B cell (primary cell): ENCODE measurements around the gene CACNA2D3. TPM values are rescaled to one million over a fixed set of nuclear protein-coding genes. Genes with fewer than 3 reads are reported as not detected.

ENCODE experiments used
- ATAC-seq: fragments of 200-7000 bp; cut with Tn5 transposase; one replicate; pipeline ENCODE4 v1.10.0; 2021; ENCODE audit warnings: low read depth, mild to moderate bottlenecking, moderate number of reproducible peaks, moderate library complexity
- CTCF ChIA-PET: fragments of 350-600 bp; sonication (Branson Sonifier 250); formaldehyde crosslinking; loops from one replicate; lab custom pipeline; 2021; ENCODE audit warnings: antibody characterized with exemption, inconsistent platforms; lab: Charles Lee
- POLR2A ChIA-PET: fragments of 350-600 bp; sonication (Branson Sonifier 250); formaldehyde crosslinking; loops from one replicate; lab custom pipeline; 2021; ENCODE audit warnings: antibody characterized with exemption; lab: Charles Lee
- DNase-seq: peaks from one replicate; pipeline ENCODE4 v3.0.0; 2013
- H2AFZ ChIP-seq: 2 replicates; pipeline ENCODE4 v1.6.1; 2012; ENCODE audit warnings: mild to moderate bottlenecking, low read depth, low read length; ENCODE audit not compliant: insufficient read depth, poor library complexity, severe bottlenecking
- H3K27ac ChIP-seq, 2 donors: 1 replicate in 1 of 2; 2 replicates in 1 of 2; pipeline ENCODE4 v1.5.1; 2012 to 2013; ENCODE audit warnings: low read length in 2 of 2, mild to moderate bottlenecking in 2 of 2, moderate library complexity in 1 of 2
- H3K27me3 ChIP-seq, 4 experiments: fragments of 200-600 bp in 1 of 4; sonication (generic) in 1 of 4; replicated peaks in 1 of 4; 1 replicate in 2 of 4; 2 replicates in 2 of 4; pipeline versions ENCODE4 v1.6.1 to v1.7.0; 2013 to 2016; ENCODE audit warnings: low read length in 3 of 4, mild to moderate bottlenecking in 2 of 4, mixed read lengths in 1 of 4, moderate library complexity in 1 of 4; ENCODE audit not compliant: insufficient read depth in 4 of 4, control insufficient read depth in 3 of 4; ENCODE audit errors: control extremely low read depth in 1 of 4
- H3K36me3 ChIP-seq, 2 experiments: replicated peaks in 1 of 2; 1 replicate in 1 of 2; 2 replicates in 1 of 2; pipeline versions ENCODE4 v1.6.1 to v1.7.1; 2013; ENCODE audit warnings: low read length in 1 of 2; ENCODE audit not compliant: insufficient read depth in 2 of 2, control insufficient read depth in 1 of 2; ENCODE audit errors: control extremely low read depth in 1 of 2, extremely low read depth in 1 of 2
- H3K4me1 ChIP-seq, 2 donors: fragments of 200-600 bp in 1 of 2; sonication (generic) in 1 of 2; 1 replicate in 1 of 2; 2 replicates in 1 of 2; pipeline versions ENCODE4 v1.5.1 to v1.6.1; 2013 to 2017; ENCODE audit warnings: low read length in 2 of 2; ENCODE audit not compliant: control insufficient read depth in 2 of 2, insufficient read depth in 2 of 2
- H3K4me2 ChIP-seq: replicated peaks from 2 replicates; pipeline ENCODE3; 2012; ENCODE audit warnings: mild to moderate bottlenecking, low read depth, low read length; ENCODE audit not compliant: poor library complexity, severe bottlenecking
- H3K4me3 ChIP-seq, 5 experiments: fragments of 200-600 bp in 1 of 5; sonication (generic) in 1 of 5; 1 replicate in 3 of 5; 2 replicates in 2 of 5; pipeline versions ENCODE4 v1.5.1 to v1.7.0; 2011 to 2016; ENCODE audit warnings: low read length in 4 of 5, mild to moderate bottlenecking in 4 of 5, low read depth in 2 of 5, control low read depth in 1 of 5, moderate library complexity in 1 of 5; ENCODE audit not compliant: insufficient read depth in 1 of 5; ENCODE audit errors: control extremely low read depth in 1 of 5, extremely low read depth in 1 of 5
- H3K79me2 ChIP-seq: fragments of 200-600 bp; sonication (generic); one replicate; pipeline ENCODE4 v1.6.0; 2016; ENCODE audit warnings: low read length; ENCODE audit not compliant: control insufficient read depth, insufficient read depth
- H3K9ac ChIP-seq: fragments of 200-600 bp; sonication (generic); 2 replicates; pipeline ENCODE4 v1.6.1; 2017; ENCODE audit warnings: mild to moderate bottlenecking, low read length, moderate library complexity
- H3K9me3 ChIP-seq, 3 donors: one replicate each; pipeline versions ENCODE4 v1.6.1 to v1.7.1; 2013; ENCODE audit warnings: low read length in 2 of 3; ENCODE audit not compliant: control insufficient read depth in 2 of 3, insufficient read depth in 1 of 3; ENCODE audit errors: control extremely low read depth in 1 of 3
- H4K20me1 ChIP-seq: 2 replicates; pipeline ENCODE4 v1.6.0; 2012; ENCODE audit warnings: mild to moderate bottlenecking, low read length; ENCODE audit not compliant: insufficient read depth, control insufficient read depth, poor library complexity, severe bottlenecking
- H3K27ac Mint-ChIP-seq: one replicate; pipeline ENCODE4 v1.8.0; 2021; ENCODE audit warnings: mixed read lengths
- H3K27me3 Mint-ChIP-seq: one replicate; pipeline ENCODE4 v1.8.0; 2021; ENCODE audit warnings: mixed read lengths
- H3K4me1 Mint-ChIP-seq: one replicate; pipeline ENCODE4 v1.8.0; 2021; ENCODE audit warnings: mixed read lengths
- H3K4me3 Mint-ChIP-seq: one replicate; pipeline ENCODE4 v1.8.0; 2021; ENCODE audit warnings: mixed read lengths
- H3K9me3 Mint-ChIP-seq: one replicate; pipeline ENCODE4 v1.8.0; 2022; ENCODE audit warnings: mixed read lengths; ENCODE audit not compliant: insufficient read depth
- EZH2 ChIP-seq: IDR thresholded peaks from 2 replicates; pipeline ENCODE4 v1.6.1; 2012; ENCODE audit warnings: borderline replicate concordance, low read depth, mild to moderate bottlenecking, moderate library complexity, low read length; ENCODE audit not compliant: insufficient read depth, poor library complexity, severe bottlenecking
- WGBS: methylation state at CpG from one replicate; pipeline ENCODE4 v1.1.5; 2013; ENCODE audit warnings: missing lambda C conversion rate; ENCODE audit not compliant: insufficient coverage; 5-methylcytosine and 5-hydroxymethylcytosine counted together
- intact Hi-C: fragments of 100-400 bp; cut with micrococcal nuclease; formaldehyde crosslinking; loops from one replicate; pipeline ENCODE4 v1.10.0; 2022
- polyA plus RNA-seq: library from polyadenylated mRNA; depleted of rRNA; stranded (reverse); fragments of >200 nt; gene quantifications from 2 replicates; pipeline ENCODE4 v1.2.3, GENCODE V29; 2012
- total RNA-seq, 2 donors: library from RNA; stranded (reverse); fragments of 120-200 nt in 1 of 2; gene quantifications; 1 replicate in 1 of 2; 2 replicates in 1 of 2; pipeline versions ENCODE4 v1.2.3 to v1.2.4, GENCODE V29; 2013 to 2022
- TF ChIP-seq, protein P1 (sequence below): fragments of 200-600 bp; IDR thresholded peaks from one replicate; pipeline ENCODE4 v1.8.0; 2022; ENCODE audit warnings: antibody characterized with exemption, mild to moderate bottlenecking

The CACNA2D3 gene
- total and polyA plus RNA-seq, 2 donors (not counting 1 experiment from before 2014, with no cell fraction given): not detected

DNA sequence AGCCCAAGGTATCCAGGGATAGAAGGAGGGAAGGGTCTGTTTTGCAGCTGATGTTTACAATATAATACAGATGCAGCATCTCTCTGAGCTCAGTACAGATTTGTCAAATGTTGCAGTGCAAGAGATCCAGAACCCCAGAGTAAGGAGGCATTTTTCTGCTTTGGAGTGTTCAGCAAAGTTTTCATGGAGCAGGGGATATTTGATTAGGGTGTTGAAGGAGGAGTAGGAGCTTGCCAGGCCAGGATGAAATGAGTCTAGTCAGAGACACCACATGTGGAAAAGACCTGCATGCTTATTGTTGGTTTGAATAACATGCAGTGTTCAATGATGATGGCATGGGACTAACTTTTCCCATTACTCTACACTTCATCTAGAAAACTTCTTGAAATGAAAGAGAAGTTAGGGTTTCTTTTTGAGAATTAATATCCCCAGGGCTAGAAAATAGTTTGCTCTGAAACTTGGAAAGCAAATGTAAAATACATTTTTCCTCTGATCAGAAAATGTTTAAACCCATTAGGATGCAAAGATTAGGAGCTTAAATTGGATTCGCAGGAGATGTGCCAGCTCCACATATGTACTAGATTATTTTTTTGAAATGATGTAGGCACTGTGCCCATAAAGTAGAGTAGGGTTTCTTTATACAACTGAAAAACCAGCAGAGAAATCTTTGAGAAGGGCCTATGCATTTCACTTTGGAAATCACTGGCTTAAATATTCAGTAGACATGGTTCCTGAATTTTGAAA lies 243.8 kb downstream of the CACNA2D3 start:
- WGBS: no CpG with 5 or more reads among the region's 1 CpG
- no peak for DNase-seq
- Histone ChIP-seq H3K4me3 (no peak overlapping the region), H3K9ac (no peak overlapping the region), H4K20me1 (no peaks in the 10 kb centered on the region), H3K4me2 (no peak overlapping the region), H3K9me3 (no peaks in the 10 kb centered on the region), H2AFZ (no peak overlapping the region), H3K27me3 (no peaks in the 10 kb centered on the region), H3K27ac (no peak overlapping the region), H3K36me3 (no peaks in the 10 kb centered on the region), H3K79me2 (no peaks in the 10 kb centered on the region), H3K4me1 (no peaks in the 10 kb centered on the region)
- no peaks in the 10 kb centered on the region for H3K27me3 Mint-ChIP-seq
- H3K9me3 Mint-ChIP-seq: peaks cover 1% of the 10 kb centered on the region
- TF ChIP-seq, protein P1, sequence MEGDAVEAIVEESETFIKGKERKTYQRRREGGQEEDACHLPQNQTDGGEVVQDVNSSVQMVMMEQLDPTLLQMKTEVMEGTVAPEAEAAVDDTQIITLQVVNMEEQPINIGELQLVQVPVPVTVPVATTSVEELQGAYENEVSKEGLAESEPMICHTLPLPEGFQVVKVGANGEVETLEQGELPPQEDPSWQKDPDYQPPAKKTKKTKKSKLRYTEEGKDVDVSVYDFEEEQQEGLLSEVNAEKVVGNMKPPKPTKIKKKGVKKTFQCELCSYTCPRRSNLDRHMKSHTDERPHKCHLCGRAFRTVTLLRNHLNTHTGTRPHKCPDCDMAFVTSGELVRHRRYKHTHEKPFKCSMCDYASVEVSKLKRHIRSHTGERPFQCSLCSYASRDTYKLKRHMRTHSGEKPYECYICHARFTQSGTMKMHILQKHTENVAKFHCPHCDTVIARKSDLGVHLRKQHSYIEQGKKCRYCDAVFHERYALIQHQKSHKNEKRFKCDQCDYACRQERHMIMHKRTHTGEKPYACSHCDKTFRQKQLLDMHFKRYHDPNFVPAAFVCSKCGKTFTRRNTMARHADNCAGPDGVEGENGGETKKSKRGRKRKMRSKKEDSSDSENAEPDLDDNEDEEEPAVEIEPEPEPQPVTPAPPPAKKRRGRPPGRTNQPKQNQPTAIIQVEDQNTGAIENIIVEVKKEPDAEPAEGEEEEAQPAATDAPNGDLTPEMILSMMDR: no peak
- no peak for TF ChIP-seq EZH2
- POLR2A ChIA-PET: no interaction called here
- H3K27ac Mint-ChIP-seq: no peak overlapping the region
- ATAC-seq: no peak
- CTCF ChIA-PET: no interaction called here
- intact Hi-C loops: no loop called here
- no peak overlapping the region for H3K4me3 Mint-ChIP-seq
- H3K4me1 Mint-ChIP-seq: no peaks in the 10 kb centered on the region

DNA sequence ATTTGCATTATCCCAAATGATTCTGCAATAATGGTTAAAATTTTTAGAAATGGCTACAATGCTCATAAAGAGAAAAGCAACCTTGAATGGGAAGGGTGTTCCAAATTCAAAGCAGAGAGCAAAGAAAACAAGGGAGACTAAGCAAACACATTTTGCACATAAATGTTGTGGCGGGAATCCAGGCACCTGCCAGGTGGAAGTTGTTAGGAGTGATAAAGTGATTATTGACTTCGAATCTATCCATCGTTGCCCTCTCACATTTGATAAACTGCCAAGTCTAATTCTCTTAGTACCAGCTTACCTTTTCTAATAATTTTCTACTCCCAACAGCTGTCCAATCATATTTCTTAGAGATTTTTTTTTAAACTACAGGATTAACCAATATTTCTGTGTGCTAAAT lies 244.5 kb downstream of the CACNA2D3 start:
- Histone ChIP-seq H3K36me3 (no peaks in the 10 kb centered on the region), H3K4me3 (no peak overlapping the region), H3K4me1 (no peaks in the 10 kb centered on the region), H2AFZ (no peak overlapping the region), H3K79me2 (no peaks in the 10 kb centered on the region), H3K9ac (no peak overlapping the region), H3K27ac (no peak overlapping the region), H3K9me3 (no peaks in the 10 kb centered on the region), H4K20me1 (no peaks in the 10 kb centered on the region), H3K4me2 (no peak overlapping the region), H3K27me3 (no peaks in the 10 kb centered on the region)
- no peaks in the 10 kb centered on the region for H3K27me3 Mint-ChIP-seq
- POLR2A ChIA-PET: no interaction called here
- no peak overlapping the region for H3K27ac Mint-ChIP-seq
- TF ChIP-seq, protein P1: no peak
- no peak for TF ChIP-seq EZH2
- no peak for ATAC-seq
- CTCF ChIA-PET: no interaction called here
- DNase-seq: no peak
- H3K4me1 Mint-ChIP-seq: no peaks in the 10 kb centered on the region
- no CpG with 5 or more reads among the region's 3 CpGs for WGBS
- H3K4me3 Mint-ChIP-seq: no peak overlapping the region
- peaks cover 1% of the 10 kb centered on the region for H3K9me3 Mint-ChIP-seq
- intact Hi-C loops: no loop called here
